ENCODE measurements around the gene ISOC2.

ISOC2 gene

DNA sequence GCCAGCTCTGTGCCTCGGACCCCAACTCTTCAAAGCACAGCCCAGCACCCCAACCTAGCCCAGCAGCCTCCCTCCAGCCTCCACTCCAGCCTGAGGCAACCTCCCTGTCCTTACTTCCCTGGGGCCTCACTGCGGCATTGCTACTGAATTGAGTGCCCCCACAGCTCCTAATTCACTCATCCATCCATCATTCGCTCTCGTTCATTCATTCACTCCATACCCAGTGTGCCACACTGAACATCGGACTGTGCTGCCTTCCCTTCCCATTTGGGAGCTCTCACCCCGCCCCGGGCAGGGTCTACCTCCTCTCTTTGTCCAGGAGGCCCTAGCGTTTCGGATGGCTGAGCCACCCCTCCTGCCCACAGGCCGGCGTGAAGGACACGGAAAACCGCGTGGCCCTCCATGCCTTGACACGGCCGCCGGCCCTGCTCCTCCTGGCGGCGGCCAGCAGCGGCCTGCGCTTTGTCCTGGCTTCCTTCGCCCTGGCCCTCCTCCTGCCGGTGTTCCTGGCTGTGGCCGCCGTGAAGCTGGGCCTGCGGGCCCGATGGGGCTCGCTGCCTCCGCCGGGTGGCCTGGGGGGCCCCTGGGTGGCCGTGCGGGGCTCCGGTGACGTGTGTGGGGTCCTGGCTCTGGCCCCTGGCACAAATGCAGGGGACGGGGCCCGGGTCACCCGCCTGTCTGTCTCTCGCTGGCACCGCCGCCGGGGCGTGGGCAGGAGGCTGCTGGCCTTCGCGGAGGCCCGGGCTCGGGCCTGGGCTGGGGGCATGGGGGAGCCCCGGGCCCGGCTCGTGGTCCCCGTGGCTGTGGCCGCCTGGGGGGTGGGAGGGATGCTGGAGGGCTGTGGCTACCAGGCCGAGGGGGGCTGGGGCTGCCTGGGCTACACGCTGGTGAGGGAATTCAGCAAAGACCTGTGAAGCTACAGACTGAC is 24.9 kb upstream of the ISOC2 start:
- TF ChIP-seq, protein P1, sequence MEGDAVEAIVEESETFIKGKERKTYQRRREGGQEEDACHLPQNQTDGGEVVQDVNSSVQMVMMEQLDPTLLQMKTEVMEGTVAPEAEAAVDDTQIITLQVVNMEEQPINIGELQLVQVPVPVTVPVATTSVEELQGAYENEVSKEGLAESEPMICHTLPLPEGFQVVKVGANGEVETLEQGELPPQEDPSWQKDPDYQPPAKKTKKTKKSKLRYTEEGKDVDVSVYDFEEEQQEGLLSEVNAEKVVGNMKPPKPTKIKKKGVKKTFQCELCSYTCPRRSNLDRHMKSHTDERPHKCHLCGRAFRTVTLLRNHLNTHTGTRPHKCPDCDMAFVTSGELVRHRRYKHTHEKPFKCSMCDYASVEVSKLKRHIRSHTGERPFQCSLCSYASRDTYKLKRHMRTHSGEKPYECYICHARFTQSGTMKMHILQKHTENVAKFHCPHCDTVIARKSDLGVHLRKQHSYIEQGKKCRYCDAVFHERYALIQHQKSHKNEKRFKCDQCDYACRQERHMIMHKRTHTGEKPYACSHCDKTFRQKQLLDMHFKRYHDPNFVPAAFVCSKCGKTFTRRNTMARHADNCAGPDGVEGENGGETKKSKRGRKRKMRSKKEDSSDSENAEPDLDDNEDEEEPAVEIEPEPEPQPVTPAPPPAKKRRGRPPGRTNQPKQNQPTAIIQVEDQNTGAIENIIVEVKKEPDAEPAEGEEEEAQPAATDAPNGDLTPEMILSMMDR (IDR thresholded peaks at IDR 0.05; ENCODE audit: low read depth, low read length), result no peak
- H3K4me3 ChIP-seq (ENCODE audit: low read depth, low read length), result peak overlapping the region; percentile 73

DNA sequence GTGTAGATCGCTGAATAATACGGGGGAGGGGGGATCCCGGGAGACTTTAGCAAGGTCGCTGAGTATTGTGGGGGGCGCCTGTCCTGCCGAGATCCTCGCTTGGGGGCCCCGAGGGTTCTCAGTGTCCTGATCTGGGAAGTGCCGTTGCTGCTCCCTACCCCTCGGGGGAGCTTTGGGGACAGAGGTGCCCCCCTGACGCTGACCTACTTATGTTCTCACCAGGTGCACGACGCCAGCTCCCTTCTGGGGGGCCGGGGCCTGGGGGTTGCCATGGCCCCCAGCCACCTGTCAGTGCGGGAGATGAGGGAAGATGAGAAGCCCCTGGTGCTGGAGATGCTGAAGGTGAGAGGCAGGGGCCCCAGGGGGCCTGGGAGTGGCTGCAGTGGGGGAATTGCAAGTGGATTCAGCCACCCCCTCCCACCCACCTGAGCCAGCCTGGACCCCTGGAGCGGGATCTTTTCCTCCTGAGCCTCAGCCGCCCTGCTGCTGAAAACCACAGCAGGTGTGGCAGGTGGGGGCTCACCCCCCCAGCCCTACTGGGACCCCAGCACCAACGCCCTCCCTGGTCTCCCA is 24.1 kb upstream of the ISOC2 start:
- in situ Hi-C loops (cut with HindIII; ENCODE audit: low sequenced_read_pairs), result no loop called here
- TF ChIP-seq, protein P1 (IDR thresholded peaks at IDR 0.05; ENCODE audit: low read depth, low read length), result no peak
- no peak for DNase-seq (ENCODE audit: low read depth, low spot score)
- peak overlapping the region; percentile 73 for H3K4me3 ChIP-seq (ENCODE audit: low read depth, low read length)

More for the DNA sequence above, 24.9 kb upstream of the ISOC2 start:
- DNase-seq (ENCODE audit: low read depth, low spot score), result no peak
- in situ Hi-C loops (cut with HindIII; ENCODE audit: low sequenced_read_pairs), result no loop called here

DNA sequence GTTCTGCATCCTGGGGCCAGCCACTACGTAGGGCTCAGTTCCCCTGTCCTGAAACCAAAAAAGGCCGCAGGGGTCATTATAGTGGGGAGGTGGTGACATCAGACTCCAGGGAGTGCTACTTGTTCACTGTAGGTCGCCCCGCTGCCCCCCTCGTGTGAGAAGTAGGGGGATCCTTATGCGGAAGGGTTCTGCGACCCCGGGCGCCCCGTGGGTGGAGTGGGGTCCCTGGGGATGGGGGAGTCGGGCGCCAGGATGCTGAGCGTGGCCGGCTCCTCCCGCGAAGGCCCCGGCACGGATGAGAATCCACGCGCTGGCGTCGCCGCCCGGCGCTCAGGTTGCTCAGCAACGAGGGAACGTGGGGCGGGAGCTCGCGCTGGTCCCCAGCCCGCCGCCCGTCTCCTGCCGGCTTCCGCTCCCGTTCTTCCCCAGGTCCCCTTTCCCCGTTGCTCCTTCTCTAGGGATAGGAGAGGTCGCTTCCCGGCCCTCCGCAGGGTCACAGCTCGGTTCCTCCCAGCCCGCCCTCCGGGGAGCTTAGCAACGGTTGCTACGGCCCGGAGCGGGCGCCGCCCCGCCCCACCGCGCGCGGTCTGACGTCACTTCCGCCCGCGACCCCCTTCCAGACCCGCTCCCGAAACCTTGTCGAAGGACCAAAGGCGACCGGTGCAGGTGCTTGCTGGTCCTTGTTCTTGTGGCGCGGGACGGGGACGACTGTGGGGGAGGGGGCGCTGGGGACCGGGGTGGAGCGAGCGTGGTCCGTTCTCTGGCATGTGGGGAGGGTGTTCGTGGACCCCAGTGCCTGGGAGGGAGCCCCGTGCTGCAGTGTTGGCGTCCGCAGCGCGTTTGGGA is 23.4 kb upstream of the ISOC2 start, which contains the start of gene NAT14:
NAT14 (plus strand) TSS at position 596 of the 846 bp plus-strand sequence. CDS start 521 bp downstream, outside the sequence.
- in situ Hi-C loops (cut with HindIII; ENCODE audit: low sequenced_read_pairs), result no loop called here
- TF ChIP-seq, protein P1 (IDR thresholded peaks at IDR 0.05; ENCODE audit: low read depth, low read length), result no peak
- DNase-seq (ENCODE audit: low read depth, low spot score), result peak; percentile 60
- peak within 1 kb of the TSS; percentile 73 for H3K4me3 ChIP-seq (ENCODE audit: low read depth, low read length)

DNA sequence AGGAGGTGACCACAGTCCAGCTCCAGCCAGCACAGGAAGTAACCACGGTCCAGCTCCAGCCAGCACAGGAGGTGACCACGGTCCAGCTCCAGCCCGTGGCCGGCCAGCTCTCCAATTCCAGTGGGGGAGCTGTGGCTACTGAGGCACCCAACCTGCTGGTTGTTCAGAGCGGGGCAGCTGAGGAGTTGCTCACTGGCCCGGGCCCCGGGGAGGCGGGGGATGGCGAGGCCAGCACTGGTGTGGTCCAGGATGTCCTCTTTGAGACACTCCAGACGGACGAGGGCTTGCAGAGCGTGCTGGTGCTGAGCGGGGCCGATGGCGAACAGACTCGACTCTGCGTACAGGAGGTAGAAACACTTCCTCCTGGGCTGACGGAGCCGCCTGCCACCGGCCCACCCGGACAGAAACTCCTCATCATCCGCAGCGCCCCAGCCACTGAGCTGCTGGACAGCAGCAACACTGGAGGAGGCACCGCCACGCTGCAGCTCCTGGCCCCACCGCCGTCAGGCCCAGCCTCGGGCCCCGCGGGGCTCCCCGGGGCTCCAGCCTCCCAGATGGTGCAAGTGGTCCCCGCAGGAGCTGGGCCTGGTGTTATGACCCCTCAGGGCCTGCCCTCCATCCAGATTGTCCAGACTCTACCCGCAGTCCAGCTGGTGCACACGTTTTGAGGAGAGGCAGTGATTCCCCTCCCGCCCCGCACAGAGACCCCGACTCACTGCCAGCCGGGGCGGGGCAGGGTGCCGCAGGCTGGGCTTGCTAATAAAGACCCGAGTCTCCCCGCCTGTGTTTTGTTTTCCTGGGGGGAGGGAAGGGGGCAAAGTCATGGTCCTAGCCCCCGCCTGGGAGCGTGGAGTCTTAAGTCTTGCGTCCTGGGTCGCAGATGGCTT is 22.5 kb upstream of the ISOC2 start:
- TF ChIP-seq, protein P1 (IDR thresholded peaks at IDR 0.05; ENCODE audit: low read depth, low read length), result no peak
- peak overlapping the region; percentile 73 for H3K4me3 ChIP-seq (ENCODE audit: low read depth, low read length)
- in situ Hi-C loops (cut with HindIII; ENCODE audit: low sequenced_read_pairs), result no loop called here
- no peak for DNase-seq (ENCODE audit: low read depth, low spot score)

DNA sequence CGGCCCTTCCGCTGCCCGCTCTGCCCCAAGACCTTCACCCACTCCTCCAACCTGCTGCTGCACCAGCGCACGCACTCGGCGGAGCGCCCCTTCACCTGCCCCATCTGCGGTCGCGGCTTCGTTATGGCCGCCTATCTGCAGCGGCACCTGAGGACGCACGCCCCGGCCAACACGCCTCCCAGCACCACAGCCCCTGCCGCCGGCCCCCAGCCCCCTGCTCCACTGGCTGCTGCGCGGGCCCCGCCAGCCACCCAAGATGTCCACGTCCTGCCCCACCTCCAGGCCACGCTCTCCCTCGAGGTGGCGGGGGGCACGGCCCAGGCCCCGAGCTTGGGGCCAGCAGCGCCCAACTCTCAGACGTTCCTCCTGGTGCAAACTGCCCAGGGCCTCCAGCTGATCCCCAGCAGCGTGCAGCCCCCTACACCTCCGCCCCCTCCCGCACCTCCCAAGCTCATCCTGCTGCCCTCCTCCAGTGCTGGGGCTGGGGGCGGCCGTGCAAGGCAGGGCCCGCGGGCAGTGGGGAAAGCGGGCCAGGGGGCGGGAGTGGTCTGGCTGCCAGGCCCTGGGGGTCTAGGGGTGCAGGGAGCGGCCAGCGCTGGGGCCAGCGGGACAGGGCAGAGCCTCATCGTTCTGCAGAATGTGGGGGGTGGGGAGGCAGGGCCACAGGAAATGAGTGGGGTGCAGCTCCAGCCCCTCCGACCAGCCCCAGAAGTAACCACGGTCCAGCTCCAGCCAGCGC is 21.7 kb upstream of the ISOC2 start:
- TF ChIP-seq, protein P1 (IDR thresholded peaks at IDR 0.05; ENCODE audit: low read depth, low read length), result no peak
- DNase-seq (ENCODE audit: low read depth, low spot score), result no peak
- in situ Hi-C loops (cut with HindIII; ENCODE audit: low sequenced_read_pairs), result no loop called here
- no peak overlapping the region for H3K4me3 ChIP-seq (ENCODE audit: low read depth, low read length)
